ENCODE measurements around the gene NEU2.

NEU2 gene

GRCh38 chr2:233032551-233033320, at the start of gene NEU2:
Gene NEU2 (plus strand): TSS chr2:233032672. CDS start chr2:233032672, 0 bp downstream.
- no peak for DNase-seq

GRCh38 chr2:232982926-232983668, 49.4 kb upstream of the NEU2 start:
- no peak for DNase-seq

GRCh38 chr2:232983669-232984140, 48.8 kb upstream of the NEU2 start:
- no peak for DNase-seq

GRCh38 chr2:232984451-232985207, 47.8 kb upstream of the NEU2 start:
- DNase-seq = no peak

- DNase-seq = no peak
Measured at GRCh38 chr2:232986155-232986554, 46.3 kb upstream of the NEU2 start.

GRCh38 chr2:232993231-232993821, 39.1 kb upstream of the NEU2 start:
- DNase-seq = no peak

GRCh38 chr2:232994446-232994845, 38.0 kb upstream of the NEU2 start:
- DNase-seq = no peak

- no peak for DNase-seq
Measured at GRCh38 chr2:232997749-232998665, 34.5 kb upstream of the NEU2 start.

GRCh38 chr2:232998666-232998985, 33.8 kb upstream of the NEU2 start:
- no peak for DNase-seq

- DNase-seq = no peak
Measured at GRCh38 chr2:232999354-232999753, 33.1 kb upstream of the NEU2 start.

- no peak for DNase-seq
Measured at GRCh38 chr2:233000886-233001750, 31.4 kb upstream of the NEU2 start.

GRCh38 chr2:233002829-233003657, 29.4 kb upstream of the NEU2 start:
- DNase-seq = no peak

- no peak for DNase-seq
Measured at GRCh38 chr2:233003658-233004555, 28.6 kb upstream of the NEU2 start.

GRCh38 chr2:233005096-233005495, 27.4 kb upstream of the NEU2 start:
- DNase-seq = no peak

GRCh38 chr2:233006648-233007047, 25.8 kb upstream of the NEU2 start:
- no peak for DNase-seq

GRCh38 chr2:233007270-233007669, 25.2 kb upstream of the NEU2 start:
- no peak for DNase-seq

GRCh38 chr2:233007739-233008138, 24.7 kb upstream of the NEU2 start:
- no peak for DNase-seq

GRCh38 chr2:233009661-233010060, 22.8 kb upstream of the NEU2 start:
- DNase-seq = no peak

Measured in midbrain (tissue), 1 donor.